GM12875 (cell line): Measurements from ENCODE around the gene VPS26A.

Source experiments
- H3K4me3 ChIP-seq: one replicate; pipeline ENCODE4 v1.5.1; 2011; ENCODE audit warnings: low read depth, low read length, control low read depth
- CTCF ChIP-seq: IDR thresholded peaks from 2 replicates; pipeline ENCODE4 v1.5.1; 2011; ENCODE audit warnings: low read depth, mild to moderate bottlenecking, control low read depth, inconsistent platforms, low read length, moderate library complexity, borderline replicate concordance; ENCODE audit not compliant: insufficient read depth

Gene VPS26A

GRCh38 chr10:69087590-69088470 lies 36.1 kb upstream of the VPS26A start, which contains the start of gene SRGN:
SRGN (plus strand) TSS chr10:69088103; CDS start chr10:69088158, 55 bp downstream.
- no peak for TF ChIP-seq CTCF
- H3K4me3 ChIP-seq = peak within 1 kb of the TSS; percentile 51

GRCh38 chr10:69088471-69088769 lies 35.6 kb upstream of the VPS26A start:
- peak overlapping the region; percentile 51 for H3K4me3 ChIP-seq
- TF ChIP-seq CTCF = no peak

- TF ChIP-seq CTCF = no peak
- peak overlapping the region; percentile 51 for H3K4me3 ChIP-seq
Observed at GRCh38 chr10:69088801-69089501, 35.0 kb upstream of the VPS26A start.

- peak overlapping the region; percentile 51 for H3K4me3 ChIP-seq
- TF ChIP-seq CTCF = no peak
Observed at GRCh38 chr10:69089638-69090599, 34.1 kb upstream of the VPS26A start.

GRCh38 chr10:69090685-69091084 lies 33.3 kb upstream of the VPS26A start:
- no peak for TF ChIP-seq CTCF
- H3K4me3 ChIP-seq = peak overlapping the region; percentile 51

- no peak for TF ChIP-seq CTCF
- H3K4me3 ChIP-seq = peak overlapping the region; percentile 51
Observed at GRCh38 chr10:69091143-69091651, 32.8 kb upstream of the VPS26A start.
